ENCODE results near the gene NKD1. TPM values are rescaled to one million over a fixed set of nuclear protein-coding genes. Genes with fewer than 3 reads are reported as not detected.

NKD1 gene
- total RNA-seq, 1 donor from 2014 or later: 0.16 TPM

DNA sequence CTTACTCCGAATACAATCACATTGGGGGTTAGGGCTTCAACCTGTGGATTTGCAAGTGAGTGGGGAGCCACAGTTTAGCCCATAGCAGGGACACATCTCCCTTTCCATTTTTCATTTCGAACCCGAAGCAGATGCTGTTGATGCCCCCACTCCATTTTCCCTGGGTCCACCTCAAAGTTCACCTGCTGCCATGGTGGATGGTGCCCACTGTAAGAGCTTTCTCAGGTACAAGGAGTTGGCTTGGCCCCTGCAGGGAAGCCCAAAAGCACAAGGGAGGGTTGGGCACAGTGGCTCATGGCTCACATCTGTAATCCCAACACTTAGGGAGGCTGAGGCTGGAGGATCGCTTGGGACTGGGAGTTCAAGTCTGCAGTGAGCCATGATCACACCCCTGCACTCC, 81.1 kb downstream of the NKD1 start:
- DNase-seq: no peak
- no peak for ATAC-seq (ENCODE audit: poor library complexity)
- intact Hi-C loops (cut with DNase I): loop anchor here (5.0 kb wide), 1 partner anchor 37 kb away; no protein-coding TSS in a partner anchor

DNA sequence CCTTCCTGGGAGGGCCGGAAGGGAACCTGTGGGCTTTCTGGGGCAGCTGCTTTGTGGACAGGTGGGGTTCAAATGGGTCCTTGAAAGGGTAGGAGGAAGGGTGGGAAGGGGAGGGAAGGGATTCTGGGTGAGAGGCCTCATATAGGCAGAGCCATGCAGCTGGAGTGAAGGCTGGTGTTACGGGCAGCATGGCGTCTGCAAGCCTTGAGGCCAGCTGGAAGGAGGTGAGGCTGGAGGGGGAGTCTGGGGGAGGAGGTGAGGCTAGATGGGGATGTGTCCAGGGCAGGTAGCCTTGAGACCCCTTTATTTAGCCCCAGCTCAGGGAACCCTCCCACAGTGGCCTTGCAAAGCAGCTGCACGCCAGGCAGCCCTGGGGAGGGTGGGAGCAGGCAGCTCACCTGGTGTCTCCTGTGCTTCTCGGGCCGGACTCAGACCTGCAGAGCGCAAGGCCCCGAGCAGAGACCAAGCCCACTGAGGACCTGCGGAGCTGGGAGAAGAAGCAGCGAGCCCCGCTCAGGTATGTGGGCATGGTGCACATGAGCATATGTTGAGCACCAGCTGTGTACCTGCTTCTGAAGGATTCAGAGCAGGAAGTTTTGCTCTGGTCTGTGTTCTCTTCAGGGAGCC, 82.3 kb downstream of the NKD1 start:
- intact Hi-C loops (cut with DNase I): no loop called here
- ATAC-seq (ENCODE audit: poor library complexity) (no peak), DNase-seq (no peak)

DNA sequence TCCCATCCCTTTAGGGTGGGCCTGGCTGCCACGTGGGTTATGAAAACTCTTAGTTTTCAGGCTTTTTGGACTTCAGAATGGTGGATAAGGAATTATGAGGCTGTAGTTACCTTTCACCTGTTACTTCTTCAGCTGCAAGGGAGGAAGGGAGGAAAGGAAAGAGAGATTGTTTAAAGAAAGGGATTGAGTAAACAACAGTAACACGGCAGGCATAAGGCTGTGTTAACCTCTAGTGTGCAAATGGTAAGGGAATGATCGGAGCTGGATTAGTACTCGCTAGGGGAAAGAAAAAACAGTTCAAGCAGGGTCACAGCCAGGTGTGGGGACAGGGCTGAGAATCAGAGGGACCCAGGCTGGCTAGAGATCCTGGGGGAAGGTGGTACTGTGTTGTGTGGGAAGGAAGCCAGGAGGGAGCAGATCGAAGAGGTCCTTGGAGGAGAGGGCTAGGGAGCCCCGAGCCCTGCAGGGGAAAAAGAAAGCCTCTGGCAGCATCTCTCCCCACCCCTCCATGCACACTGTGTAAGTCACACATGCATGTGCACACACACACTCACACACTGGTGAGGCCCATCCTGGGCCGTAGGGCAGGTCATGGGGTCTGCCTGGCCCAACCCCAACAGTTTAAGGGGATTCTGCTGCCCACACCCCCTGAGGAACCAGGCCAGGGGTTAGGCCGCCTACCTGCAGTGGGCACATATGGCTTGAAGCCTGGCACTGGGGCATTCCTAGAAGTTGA, 83.2 kb downstream of the NKD1 start:
- intact Hi-C loops (cut with DNase I): no loop called here
- ATAC-seq (ENCODE audit: poor library complexity) (no peak), DNase-seq (no peak)

DNA sequence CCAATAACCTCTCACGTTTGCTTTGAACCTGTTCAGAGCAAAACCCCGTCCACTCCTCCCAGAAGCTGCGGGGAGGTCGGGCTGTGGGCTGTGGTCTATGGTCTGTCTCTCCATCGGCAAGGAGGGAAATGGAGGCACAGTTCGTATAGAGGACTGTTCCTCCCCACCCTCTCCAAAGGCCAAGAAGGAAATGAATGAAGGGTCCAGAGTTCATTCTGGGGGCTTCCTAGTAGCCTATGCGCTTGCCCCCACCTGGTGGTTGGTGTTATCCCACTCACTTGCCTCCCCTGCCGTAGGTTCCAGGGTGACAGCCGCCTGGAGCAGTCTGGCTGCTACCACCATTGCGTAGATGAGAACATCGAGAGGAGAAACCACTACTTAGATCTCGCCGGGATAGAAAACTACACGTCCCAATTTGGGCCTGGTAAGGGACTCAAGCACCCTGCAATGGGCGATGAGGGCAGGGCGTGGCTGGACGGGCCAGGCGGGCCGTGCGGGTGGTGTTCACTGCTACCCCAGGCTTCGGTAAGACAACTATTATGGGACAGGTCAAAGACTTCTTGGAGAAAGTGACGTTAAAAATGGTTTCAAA, 83.9 kb downstream of the NKD1 start:
- DNase-seq (no peak), ATAC-seq (ENCODE audit: poor library complexity) (no peak)
- intact Hi-C loops (cut with DNase I): no loop called here

DNA sequence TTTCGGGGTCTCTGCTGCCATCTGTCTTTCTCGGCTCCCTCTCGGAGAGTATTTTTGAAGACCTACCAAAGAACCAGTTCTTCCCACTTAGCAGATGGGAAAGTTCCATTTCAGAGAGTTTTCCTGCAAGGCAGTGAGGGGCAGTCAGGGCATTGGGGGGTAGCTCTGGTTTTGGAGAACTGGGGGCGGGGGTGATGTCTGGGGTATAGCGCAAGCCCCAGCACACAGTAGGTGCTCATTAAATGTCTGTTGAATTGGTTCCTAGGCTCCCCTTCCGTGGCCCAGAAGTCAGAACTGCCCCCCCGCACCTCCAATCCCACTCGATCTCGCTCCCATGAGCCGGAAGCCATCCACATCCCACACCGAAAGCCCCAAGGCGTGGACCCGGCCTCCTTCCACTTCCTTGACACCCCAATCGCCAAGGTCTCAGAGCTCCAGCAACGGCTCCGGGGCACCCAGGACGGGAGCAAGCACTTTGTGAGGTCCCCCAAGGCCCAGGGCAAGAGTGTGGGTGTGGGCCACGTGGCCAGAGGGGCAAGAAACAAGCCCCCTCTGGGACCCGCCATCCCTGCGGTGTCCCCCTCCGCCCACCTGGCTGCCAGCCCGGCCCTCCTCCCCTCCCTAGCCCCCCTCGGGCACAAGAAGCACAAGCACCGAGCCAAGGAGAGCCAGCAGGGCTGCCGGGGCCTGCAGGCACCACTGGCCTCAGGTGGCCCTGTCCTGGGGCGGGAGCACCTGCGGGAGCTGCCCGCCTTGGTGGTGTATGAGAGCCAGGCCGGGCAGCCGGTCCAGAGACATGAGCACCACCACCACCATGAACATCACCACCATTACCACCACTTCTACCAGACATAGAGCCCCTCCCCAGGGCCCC, 85.0 kb downstream of the NKD1 start:
- DNase-seq: no peak

DNA sequence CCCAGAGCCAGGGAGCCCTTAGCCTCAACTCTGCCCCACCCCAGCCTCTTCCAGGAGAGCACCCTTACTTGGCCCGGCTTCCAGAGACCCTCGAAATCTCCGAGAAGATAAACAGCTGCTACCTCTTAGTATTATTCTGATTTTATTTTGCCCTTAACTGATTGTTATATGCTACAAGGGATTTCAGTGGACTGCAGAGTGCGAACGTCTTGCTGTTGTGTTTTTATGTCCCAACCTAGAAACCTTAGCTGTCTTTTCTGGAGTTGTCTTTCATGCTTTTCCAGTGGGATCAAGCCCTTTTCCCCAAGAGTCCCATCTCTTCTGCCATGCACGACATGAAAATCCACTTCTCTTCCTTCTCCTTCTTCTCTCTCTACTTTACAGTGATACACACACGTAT, 85.9 kb downstream of the NKD1 start:
- DNase-seq (no peak), ATAC-seq (ENCODE audit: poor library complexity) (no peak)
- intact Hi-C loops (cut with DNase I): no loop called here

More for the DNA sequence above, 85.0 kb downstream of the NKD1 start:
- no peak for ATAC-seq (ENCODE audit: poor library complexity)
- intact Hi-C loops (cut with DNase I): no loop called here

DNA sequence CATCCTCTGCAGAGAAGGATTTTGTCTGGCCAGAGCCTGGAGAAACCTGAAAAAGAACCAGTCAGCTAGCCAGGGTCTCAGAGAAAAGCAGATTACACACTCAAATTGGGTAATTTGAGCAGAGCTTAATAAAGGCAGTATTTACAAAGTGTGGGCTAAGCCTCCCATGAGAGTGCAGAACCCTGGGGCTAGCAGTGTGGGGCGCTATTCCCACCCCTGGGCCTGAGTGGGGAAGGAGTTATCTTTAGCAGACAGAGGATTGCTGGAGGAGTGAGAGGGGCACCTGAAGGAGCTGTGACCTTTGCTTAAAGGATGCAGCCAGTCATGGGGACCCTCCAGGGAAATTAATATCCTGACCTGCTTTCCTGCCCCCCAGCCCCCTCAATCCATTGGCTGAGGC, 86.8 kb downstream of the NKD1 start:
- ATAC-seq (ENCODE audit: poor library complexity): no peak
- intact Hi-C loops (cut with DNase I): no loop called here
- DNase-seq: no peak

DNA sequence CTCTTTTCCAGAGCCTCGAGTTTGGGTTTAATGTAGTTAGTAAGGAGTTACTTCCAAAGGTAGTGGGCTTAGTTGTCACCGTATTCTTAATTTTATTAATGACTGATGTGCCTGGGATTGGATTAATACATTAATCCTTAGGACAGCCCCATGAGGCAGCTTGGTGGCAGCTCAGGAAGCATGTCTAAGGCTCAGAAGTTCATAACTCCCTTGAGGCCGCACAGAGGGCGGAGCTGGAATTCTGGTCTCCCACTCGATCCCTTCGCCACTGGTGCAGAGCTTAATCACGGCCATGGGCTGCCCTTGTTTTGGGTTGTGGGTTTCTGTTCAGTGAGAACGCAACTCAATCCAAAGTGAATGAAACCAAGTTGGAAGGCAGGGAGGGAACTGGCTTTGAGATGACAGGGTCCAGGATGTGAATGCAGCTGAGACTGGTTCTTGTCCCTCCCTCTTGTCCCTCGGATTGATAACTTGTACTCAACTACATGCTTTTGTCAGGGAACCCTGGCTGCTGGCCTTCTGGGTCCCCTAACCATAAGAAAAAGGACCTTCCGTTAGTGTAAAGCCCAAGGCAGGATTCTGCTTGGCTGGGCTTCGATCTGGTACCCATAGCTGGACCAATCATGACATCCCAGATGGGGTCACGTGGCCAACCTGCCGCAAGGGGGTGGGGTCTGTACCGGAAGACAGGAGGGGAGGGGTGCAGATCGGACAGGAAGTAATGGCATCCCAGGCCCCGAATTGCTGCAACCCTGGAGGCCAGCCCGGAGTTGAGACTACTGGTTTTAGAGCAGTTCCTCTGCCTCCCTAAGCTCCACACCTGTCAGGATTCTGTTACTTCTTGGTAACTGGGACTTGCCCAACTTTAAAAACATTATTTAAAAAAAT, 87.6 kb downstream of the NKD1 start:
- no peak for ATAC-seq (ENCODE audit: poor library complexity)
- intact Hi-C loops (cut with DNase I): no loop called here
- no peak for DNase-seq

DNA sequence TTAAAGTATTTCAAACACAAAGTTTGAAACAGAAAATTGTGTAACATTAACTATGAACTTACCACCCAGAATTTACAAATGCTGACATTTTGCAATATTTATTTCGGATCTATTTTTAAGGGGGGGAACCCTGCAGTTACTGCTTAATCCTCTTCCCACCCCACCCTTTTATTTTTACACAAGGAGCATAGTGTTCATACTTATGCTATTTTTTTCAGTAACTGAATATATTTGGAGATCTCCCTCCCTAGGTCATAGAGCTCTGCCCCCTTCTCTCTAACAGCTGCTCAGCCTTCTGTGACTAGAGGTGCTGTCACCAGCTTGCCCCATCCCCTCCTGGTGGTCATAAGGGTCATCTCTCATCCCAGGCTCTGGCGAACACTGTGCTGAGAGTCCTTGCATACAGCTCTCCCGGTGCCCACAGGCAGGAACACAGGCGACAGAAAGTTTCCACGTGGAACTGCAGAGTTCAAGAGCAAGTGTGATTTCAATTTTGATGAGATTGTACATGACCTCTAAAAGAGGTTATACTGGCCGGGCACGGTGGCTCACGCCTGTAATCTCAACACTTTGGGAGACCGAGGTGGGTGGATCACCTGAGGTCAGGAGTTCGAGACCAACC, 88.7 kb downstream of the NKD1 start:
- no peak for ATAC-seq (ENCODE audit: poor library complexity)
- intact Hi-C loops (cut with DNase I): no loop called here
- DNase-seq: no peak

DNA sequence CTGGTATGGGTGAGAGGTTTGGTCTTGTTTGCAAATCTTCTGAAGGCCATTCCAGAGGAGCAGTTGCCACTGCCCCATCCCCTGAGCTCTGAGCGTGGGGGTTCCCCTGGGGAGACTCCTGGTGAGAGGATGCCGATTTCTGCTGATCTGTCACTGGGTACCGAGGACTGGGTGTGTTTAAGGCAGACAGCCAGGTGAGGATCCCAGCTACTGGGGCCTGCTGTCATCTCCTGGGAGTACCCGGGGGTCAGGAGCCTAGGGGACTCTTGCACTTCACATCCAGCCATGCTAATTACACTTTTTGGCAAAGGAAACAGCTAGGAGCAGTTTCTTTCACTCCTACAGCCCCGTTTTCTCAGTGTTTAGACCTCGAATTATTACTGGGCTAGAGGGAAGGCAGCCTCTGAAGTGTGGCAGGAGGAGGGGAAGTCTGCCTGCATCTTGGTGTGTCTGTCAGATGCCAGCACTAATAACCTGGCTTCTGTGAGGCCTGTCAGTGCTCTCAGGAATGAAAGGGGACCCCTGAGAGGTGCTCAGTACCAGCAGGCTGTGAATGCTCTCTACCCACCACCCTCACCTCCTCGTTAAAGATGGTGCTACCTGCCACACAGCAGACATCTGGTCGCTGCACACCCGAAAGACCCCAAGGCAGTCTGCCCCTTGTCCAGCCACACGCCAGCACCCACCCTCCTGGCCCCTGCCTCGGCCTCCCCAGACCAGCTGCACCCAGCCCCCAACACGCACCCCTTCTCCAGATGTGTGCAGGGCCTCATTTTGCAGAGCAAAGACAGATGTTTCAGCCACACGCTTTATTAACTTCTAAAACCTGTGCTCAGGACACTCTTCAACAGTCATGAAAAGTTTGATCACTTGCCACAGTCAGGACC, 89.8 kb downstream of the NKD1 start:
- intact Hi-C loops (cut with DNase I): no loop called here
- ATAC-seq (ENCODE audit: poor library complexity): no peak

DNA sequence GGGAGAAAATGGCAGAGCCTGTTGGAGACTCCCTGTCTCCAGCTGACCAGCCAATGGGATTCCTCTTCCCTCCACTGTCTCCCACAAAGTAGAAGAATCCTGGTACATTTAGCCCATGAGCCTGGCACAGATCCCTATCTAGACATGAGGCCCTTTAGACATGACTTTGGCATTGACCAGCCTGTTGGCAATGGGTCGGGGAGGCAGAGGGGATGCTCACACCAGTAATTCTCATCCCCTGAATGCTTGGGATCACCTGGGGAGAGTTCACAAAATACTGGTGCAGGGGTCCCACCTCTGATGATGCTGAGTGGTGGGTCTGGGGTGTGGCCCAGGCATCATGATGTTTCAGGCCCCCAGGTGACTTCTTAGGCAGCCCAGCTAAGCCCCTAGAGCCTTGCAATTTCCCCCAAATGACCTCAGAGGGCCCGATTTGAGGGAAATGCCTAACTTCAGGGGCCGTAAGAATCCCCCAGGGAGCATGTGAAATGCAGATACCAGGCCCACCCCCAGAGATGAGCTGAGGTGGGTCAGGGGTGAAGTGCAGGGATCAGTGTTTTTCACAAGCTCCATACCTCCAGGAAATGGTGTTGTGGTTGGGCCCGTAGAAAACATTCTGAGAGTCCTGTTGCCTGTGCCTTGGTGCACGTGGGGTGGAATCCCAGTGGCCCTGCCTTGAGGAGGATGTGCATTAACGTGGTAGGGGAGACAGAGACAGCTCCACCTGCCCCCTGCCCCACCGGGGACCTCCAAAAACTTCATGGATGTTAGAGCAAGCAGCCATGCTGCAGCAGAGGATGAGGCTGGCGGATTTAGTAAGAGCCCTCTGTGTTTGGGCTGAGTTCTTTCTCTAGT, 90.8 kb downstream of the NKD1 start:
- intact Hi-C loops (cut with DNase I): no loop called here
- no peak for ATAC-seq (ENCODE audit: poor library complexity)
- DNase-seq: no peak

More for the DNA sequence above, 89.8 kb downstream of the NKD1 start:
- DNase-seq: no peak

DNA sequence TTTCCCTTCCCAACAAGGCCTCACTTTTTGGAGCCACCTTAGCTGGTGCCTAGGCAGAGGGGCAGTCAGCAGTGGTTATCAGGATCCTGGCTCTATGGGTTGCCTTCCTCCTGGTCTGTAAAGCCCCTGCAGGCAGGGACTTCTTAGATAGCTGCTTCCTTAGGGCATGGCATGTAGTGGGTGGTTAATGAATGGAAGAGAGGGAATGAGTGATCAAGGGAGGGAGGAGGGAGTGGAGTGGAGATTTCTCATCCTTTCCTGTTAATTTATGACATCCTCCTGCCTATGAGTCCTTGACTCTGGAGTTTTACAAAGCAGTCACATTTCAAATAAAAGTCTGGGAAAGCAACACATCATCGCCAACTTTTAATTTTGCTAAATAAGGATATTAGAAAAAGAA, 92.2 kb downstream of the NKD1 start:
- intact Hi-C loops (cut with DNase I): no loop called here

DNA sequence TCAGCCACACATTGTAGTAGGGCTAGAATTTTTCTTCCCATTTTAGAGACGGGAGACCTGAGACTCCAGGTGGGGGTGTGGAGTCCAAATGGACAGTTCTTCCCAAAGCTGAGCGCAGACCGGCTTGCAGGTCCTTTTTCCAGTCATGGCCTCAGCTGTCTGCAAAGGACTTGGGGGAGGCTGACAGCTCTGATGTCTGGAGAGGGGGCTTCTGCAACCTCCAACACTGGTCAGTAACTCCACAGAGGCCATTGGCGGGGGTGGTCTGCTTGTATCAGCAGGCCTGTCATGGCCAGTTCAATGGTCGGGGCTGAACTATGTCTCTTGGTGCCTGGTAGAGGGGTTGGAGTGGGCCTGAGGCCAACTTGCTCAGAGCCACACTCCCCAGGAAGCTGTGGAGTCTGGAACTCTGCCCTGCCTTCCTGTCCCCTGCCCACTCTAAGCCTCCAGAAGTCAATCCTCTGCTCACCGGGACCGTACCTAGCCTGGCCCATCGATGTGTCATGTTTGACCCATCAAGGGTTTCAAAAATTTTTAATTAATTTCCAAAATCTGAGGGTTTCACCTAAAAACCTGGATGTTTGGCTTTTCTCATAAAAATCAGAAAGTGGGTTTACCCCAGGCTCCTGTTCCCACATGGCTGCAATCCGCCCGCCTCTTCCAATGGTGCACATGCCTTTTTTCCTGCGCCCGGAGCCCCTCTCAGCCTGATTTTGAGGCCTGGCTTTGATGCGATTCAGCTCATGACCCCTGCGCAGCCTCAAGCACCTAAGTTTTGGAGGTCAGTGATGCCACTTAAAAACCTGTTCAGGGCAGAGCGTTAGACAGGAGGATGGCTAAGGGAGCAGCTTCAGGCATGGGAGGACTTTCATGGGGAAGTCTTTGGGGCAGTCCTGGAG, 93.0 kb downstream of the NKD1 start:
- intact Hi-C loops (cut with DNase I): no loop called here
- DNase-seq (no peak), ATAC-seq (ENCODE audit: poor library complexity) (no peak)

More for the DNA sequence above, 92.2 kb downstream of the NKD1 start:
- DNase-seq: no peak
- no peak for ATAC-seq (ENCODE audit: poor library complexity)

DNA sequence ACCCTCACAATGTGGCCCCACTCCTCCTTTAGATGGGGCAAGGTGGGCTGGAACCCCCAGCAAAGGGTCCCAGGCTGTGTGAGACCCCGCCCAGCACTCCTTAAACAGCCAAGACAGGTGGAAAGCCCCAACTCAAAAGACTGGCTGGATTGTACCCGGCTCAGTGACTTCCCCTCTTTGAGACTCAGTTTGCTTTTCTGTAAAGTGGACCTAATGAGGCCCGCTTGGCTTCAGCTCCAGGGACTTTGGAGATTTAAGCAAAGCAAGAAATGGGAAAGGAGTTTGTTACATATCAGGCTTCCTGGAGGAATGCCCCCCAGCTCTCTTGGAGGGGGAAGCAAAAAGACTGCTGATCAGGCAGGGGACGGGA, 93.6 kb downstream of the NKD1 start:
- ATAC-seq (ENCODE audit: poor library complexity) (no peak), DNase-seq (no peak)
- intact Hi-C loops (cut with DNase I): no loop called here

DNA sequence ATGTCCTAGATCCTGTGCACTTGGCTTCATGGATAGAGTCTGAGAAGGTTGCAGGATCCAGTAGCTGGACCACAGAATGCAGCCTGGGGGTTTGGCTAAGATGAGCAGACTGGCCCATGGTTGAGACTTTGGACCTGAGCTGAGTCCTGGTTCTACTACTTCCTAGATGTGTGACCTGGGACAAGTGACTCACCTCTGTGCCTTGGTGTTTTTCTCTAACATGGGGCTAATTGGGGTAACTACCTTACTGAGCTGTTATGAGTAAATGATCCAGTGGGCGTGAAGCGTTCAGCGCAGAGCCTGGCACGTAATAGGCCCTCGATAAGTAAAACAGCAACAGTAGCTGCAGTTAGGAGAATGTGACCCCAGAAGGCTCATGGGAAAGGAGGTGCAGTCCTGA, 94.2 kb downstream of the NKD1 start:
- intact Hi-C loops (cut with DNase I): no loop called here
- DNase-seq (no peak), ATAC-seq (ENCODE audit: poor library complexity) (no peak)

Data from Right ventricle myocardium superior (tissue), 1 donor.